K562 (cell line): Measurements from ENCODE around the gene DCAF5. TPM values are rescaled to one million over a fixed set of nuclear protein-coding genes. Genes with fewer than 3 reads are reported as not detected.

Experiments
- ATAC-seq: fragments of 200-7000 bp; cut with Tn5 transposase; 3 replicates; pipeline ENCODE4 v1.9.1; 2020; ENCODE audit warnings: moderate library complexity
- BruUV-seq: library from RNA; stranded (reverse); fragments of 400-500 nt; replicated peaks from 2 replicates; lab custom pipeline; 2021; lab: Mats Ljungman, UMichigan
- CTCF ChIA-PET: fragments of 300-600 bp; formaldehyde crosslinking; extraction: SDS; loops from one replicate; lab custom pipeline; 2021; ENCODE audit warnings: low intra/inter-chr PET ratio; lab: Yijun Ruan, JAX
- POLR2A ChIA-PET: fragments of 300-600, 350-650 bp; sonication (Branson Sonifier 250); formaldehyde crosslinking; extraction: SDS; loops from one replicate; lab custom pipeline; 2021; ENCODE audit warnings: antibody characterized with exemption, inconsistent platforms; lab: Yijun Ruan, JAX
- DNase-seq, 4 experiments: peaks; one replicate each; pipeline versions ENCODE4 v3.0.0 to v3.0.0-alpha.2; 2011 to 2018; ENCODE audit warnings: low spot score in 3 of 4, mixed read lengths in 3 of 4; ENCODE audit errors: extremely low read depth in 1 of 4
- FAIRE-seq: peaks from 2 replicates; lab custom pipeline; 2011; peaks lifted over from hg19 to GRCh38; lab: Jason Lieb, UNC
- H2AFZ ChIP-seq: 2 replicates; pipeline ENCODE4 v1.6.0; 2011; ENCODE audit warnings: low read depth, low read length, control low read depth, inconsistent platforms
- H3K27ac ChIP-seq: fragments of 200-600 bp; 3 replicates; pipeline ENCODE4 v1.8.0; 2011; ENCODE audit warnings: low read depth, mild to moderate bottlenecking, control low read depth, inconsistent platforms, low read length, moderate library complexity, mixed read lengths; ENCODE audit errors: extremely low read depth
- H3K27me3 ChIP-seq, 2 experiments: fragments of 300-600 bp in 1 of 2; 2 replicates in 1 of 2; 3 replicates in 1 of 2; pipeline versions ENCODE4 v1.6.0 to v1.8.0; 2011; ENCODE audit warnings: inconsistent platforms in 2 of 2, low read length in 2 of 2, mild to moderate bottlenecking in 1 of 2, mixed read lengths in 1 of 2, moderate library complexity in 1 of 2; ENCODE audit not compliant: control insufficient read depth in 2 of 2, insufficient read depth in 2 of 2
- H3K36me3 ChIP-seq: fragments of 300-600 bp; 3 replicates; pipeline ENCODE4 v1.8.0; 2011; ENCODE audit warnings: mild to moderate bottlenecking, low read length, inconsistent platforms; ENCODE audit not compliant: control insufficient read depth, insufficient read depth
- H3K4me1 ChIP-seq, 2 experiments: fragments of 200-600 bp in 1 of 2; replicated peaks in 1 of 2; 2 replicates in 1 of 2; 3 replicates in 1 of 2; pipeline versions ENCODE4 v1.5.1 to v1.8.0; 2011; ENCODE audit warnings: inconsistent platforms in 2 of 2, low read length in 2 of 2, mild to moderate bottlenecking in 1 of 2, mixed read lengths in 1 of 2, moderate library complexity in 1 of 2; ENCODE audit not compliant: control insufficient read depth in 2 of 2, insufficient read depth in 2 of 2
- H3K4me2 ChIP-seq: 2 replicates; pipeline ENCODE4 v1.6.1; 2011; ENCODE audit warnings: low read length, control low read depth, inconsistent platforms, mixed read lengths; ENCODE audit not compliant: insufficient read depth
- H3K4me3 ChIP-seq: fragments of 200-600 bp; sonication (generic), shearing (Covaris generic); 2 replicates; pipeline ENCODE4 v1.5.1; 2016; ENCODE audit warnings: control low read depth, inconsistent platforms
- H3K79me2 ChIP-seq: fragments of 200-600 bp; 3 replicates; pipeline ENCODE4 v1.8.0; 2011; ENCODE audit warnings: low read length, inconsistent platforms; ENCODE audit not compliant: control insufficient read depth, insufficient read depth
- H3K9ac ChIP-seq, 2 experiments: 2 replicates each; pipeline versions ENCODE4 v1.6.0 to v1.6.1; 2011; ENCODE audit warnings: low read depth in 2 of 2, low read length in 2 of 2, control low read depth in 1 of 2, inconsistent platforms in 1 of 2, mild to moderate bottlenecking in 1 of 2, mixed read lengths in 1 of 2; ENCODE audit not compliant: insufficient read depth in 1 of 2
- H3K9me1 ChIP-seq: one replicate; pipeline ENCODE4 v1.6.0; 2011; ENCODE audit warnings: inconsistent platforms, mild to moderate bottlenecking, low read length, moderate library complexity; ENCODE audit not compliant: control insufficient read depth, insufficient read depth
- H3K9me3 ChIP-seq: replicated peaks from 2 replicates; pipeline ENCODE4 v1.5.1; 2011; ENCODE audit warnings: low read depth, low read length, inconsistent platforms; ENCODE audit not compliant: control insufficient read depth, insufficient read depth
- H4K20me1 ChIP-seq: replicated peaks from 2 replicates; pipeline ENCODE4 v1.6.1; 2011; ENCODE audit warnings: low read length, inconsistent platforms, mixed read lengths; ENCODE audit not compliant: control insufficient read depth, insufficient read depth
- PCBP2 ChIP-seq: fragments of 200-400 bp; formaldehyde crosslinking; IDR thresholded peaks from 2 replicates; pipeline ENCODE4 v1.6.1; 2018; ENCODE audit warnings: low read length, low read depth, mild to moderate bottlenecking, moderate library complexity; ENCODE audit not compliant: poor library complexity, severe bottlenecking
- USF2 ChIP-seq: sonication (generic); formaldehyde crosslinking; IDR thresholded peaks from 2 replicates; pipeline ENCODE4 v1.5.0; 2020; ENCODE audit warnings: missing genetic modification reagents
- WGBS: fragments of 100-300 bp; shearing (Covaris generic); methylation state at CpG from one replicate; pipeline ENCODE4 v1.1.6; 2016; ENCODE audit warnings: low coverage, mixed read lengths; ENCODE audit not compliant: insufficient coverage; ENCODE audit errors: missing lambda C conversion rate; 5-methylcytosine and 5-hydroxymethylcytosine counted together
- in situ Hi-C: fragments of 300-500 bp; cut with MboI; formaldehyde crosslinking; loops from 4 replicates; pipeline ENCODE4 v1.15.0; 2018; ENCODE audit warnings: inconsistent platforms, mixed read lengths
- intact Hi-C: fragments of 100-400 bp; cut with micrococcal nuclease; formaldehyde crosslinking; loops from 2 replicates; pipeline ENCODE4 v1.14.2; 2022
- polyA plus RNA-seq, 8 experiments: library from polyadenylated mRNA; depleted of rRNA in 4 of 8; stranded (reverse) in 5 of 8; unstranded in 3 of 8; fragments of >200 nt; fragmentation: Nextera tagmentation in 2 of 8; fragmentation: Illumina TruSeq in 1 of 8; extraction: Ambion mirVana in 2 of 8; extraction: Trizol in 1 of 8; gene quantifications; 2 replicates each; pipeline versions ENCODE4 v1.2.1 to v1.2.3, GENCODE V29; 2011 to 2014; ENCODE audit warnings: inconsistent platforms in 1 of 8, missing spikeins in 1 of 8
- total RNA-seq, 7 experiments: library from RNA; depleted of rRNA in 6 of 7; stranded (reverse); fragments of >200 nt in 6 of 7; fragmentation: Illumina TruSeq in 2 of 7; extraction: Trizol in 2 of 7; gene quantifications; 2 replicates each; pipeline versions ENCODE4 v1.2.1 to v1.2.3, GENCODE V29; 2011 to 2021; ENCODE audit warnings: low replicate concordance in 1 of 7

Gene DCAF5
- total and polyA plus RNA-seq, 9 of the 15 experiments (the other 6 are each of a cell fraction or from before 2014, with no cell fraction given), result 5.6 to 24.1 (median 12.7) TPM

DNA sequence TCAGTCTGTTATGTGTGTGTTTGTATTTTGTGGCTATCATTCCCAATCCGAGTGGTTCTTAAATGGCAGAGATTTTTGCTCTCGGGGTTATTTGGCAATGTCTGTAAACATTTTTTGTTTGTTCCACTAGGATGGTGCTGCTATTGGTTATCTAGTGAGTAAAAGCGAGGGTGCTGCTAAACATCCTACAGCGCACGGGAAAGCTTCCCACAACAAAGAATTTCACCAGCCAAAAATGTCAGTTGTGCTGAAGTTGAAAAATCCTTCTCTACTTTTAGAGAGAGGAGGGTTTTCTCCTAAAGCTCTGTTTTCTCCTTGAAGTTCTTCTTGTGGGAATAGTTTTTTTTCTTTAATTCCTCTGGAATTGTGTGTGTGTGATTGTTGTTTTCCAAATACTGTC lies 40.8 kb upstream of the DCAF5 start:
- peaks cover 0 to 5% of the 10 kb centered on the region in 2 experiments; a peak in 2 of 5 replicates for H3K4me1 ChIP-seq
- peaks cover 5% of the 10 kb centered on the region for H3K79me2 ChIP-seq
- no peak overlapping the region for H3K4me3 ChIP-seq
- no TSS peak for BruUV-seq
- 86% methylated on average over 5 of the region's 5 CpGs for WGBS
- H3K9me1 ChIP-seq, result no peaks in the 10 kb centered on the region
- TF ChIP-seq PCBP2 (no peak), USF2 (CRISPR knock-in tag) (no peak)
- no peak overlapping the region for H3K4me2 ChIP-seq
- H3K27me3 ChIP-seq, result no peaks in the 10 kb centered on the region
- ATAC-seq (no peak), DNase-seq (no peak), FAIRE-seq (no peak)
- intact Hi-C loops, result loop anchor here (5.0 kb wide), 1 partner anchor 41 kb away; the partner anchor contains the start of gene DCAF5
- no peak overlapping the region for H2AFZ ChIP-seq
- no peak overlapping the region for H3K9ac ChIP-seq
- in situ Hi-C loops, result no loop called here
- no peak overlapping the region for H3K27ac ChIP-seq
- no peaks in the 10 kb centered on the region for H3K9me3 ChIP-seq
- POLR2A ChIA-PET, result interaction anchor here (0.6 kb wide), 1 partner anchor 1768 kb away, joined by 3 read pairs; no protein-coding TSS in a partner anchor
- CTCF ChIA-PET, result no interaction called here
- no peaks in the 10 kb centered on the region for H4K20me1 ChIP-seq
- no peaks in the 10 kb centered on the region for H3K36me3 ChIP-seq
